ENCODE results near the gene RIMBP3C.
"Not testable (repeated sequence)": the region's sequence is repeated elsewhere in the genome, so short reads cannot be mapped to it uniquely, and the experiment has no call there.

DNA sequence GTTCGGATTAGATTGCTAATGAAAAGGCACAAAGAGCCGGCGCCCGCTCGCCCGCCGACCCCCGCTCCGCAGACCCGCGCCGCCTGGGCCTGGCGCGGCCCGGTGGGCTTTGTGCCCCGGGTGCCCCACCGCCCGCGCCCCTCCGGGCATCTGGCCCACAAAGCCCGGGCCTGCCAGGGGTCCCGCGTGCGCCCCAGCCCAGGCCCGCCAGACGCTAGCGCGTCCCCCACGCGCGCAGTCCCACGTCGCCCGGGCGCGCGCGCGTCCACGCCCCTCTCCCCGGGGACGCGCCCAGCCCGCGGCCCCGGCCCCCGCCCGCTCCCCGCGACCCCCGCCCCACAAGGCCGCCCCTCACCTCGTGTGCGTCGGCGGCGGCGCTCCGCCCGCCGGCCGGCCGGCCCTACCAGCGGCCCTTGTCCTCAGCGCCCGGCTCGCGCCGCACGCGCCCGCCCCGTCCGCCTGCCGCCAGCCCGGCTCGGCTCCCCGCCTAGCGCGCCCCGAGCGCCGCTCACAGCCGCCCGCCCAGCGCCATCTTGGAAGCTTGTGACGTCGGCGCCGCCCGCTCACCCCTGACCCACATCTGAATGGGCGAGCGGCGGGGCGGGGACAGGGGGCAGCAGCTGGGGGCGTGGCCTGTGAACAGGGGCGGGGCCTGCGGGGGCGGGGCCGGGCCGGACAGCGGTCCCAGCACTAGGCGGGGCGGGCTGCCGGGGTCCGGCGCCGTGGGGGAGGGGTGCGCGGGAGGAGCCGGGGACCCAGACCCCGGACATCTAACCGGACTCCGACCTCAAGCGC lies 34.1 kb downstream of the RIMBP3C start:
- TF ChIP-seq POLR2A, POLR2AphosphoS5, SPI1, TAF1 (IDR thresholded peaks at IDR 0.05; ENCODE audit: low read depth, low read length): not testable (repeated sequence)

Measured in GM12891 (cell line).